Testis (tissue), 3 donors: Measurements from ENCODE around the gene CUBN. TPM values are rescaled to one million over a fixed set of nuclear protein-coding genes. Genes with fewer than 3 reads are reported as not detected.

Source experiments
- DNase-seq: peaks from one replicate; pipeline ENCODE4 v3.0.0-alpha.2; 2019
- H3K27ac ChIP-seq, 2 donors: fragments of 200-600 bp; sonication (generic); one replicate each; pipeline ENCODE4 v1.5.1; 2019
- H3K27me3 ChIP-seq: fragments of 200-600 bp; sonication (generic); one replicate; pipeline ENCODE4 v1.5.1; 2019
- H3K36me3 ChIP-seq: fragments of 200-600 bp; sonication (generic); one replicate; pipeline ENCODE4 v1.5.1; 2017; ENCODE audit warnings: low read depth; ENCODE audit errors: missing control alignments
- H3K4me1 ChIP-seq: fragments of 200-600 bp; sonication (generic); one replicate; pipeline ENCODE4 v1.5.1; 2019
- H3K4me3 ChIP-seq, 2 donors: fragments of 200-600 bp; sonication (generic); one replicate each; pipeline ENCODE4 v1.5.1; 2017 to 2019
- H3K9me3 ChIP-seq: fragments of 200-600 bp; sonication (generic); one replicate; pipeline ENCODE4 v1.5.1; 2017
- POLR2A ChIP-seq: fragments of 450-650 bp; IDR thresholded peaks from one replicate; pipeline ENCODE4 v1.6.1; 2017; ENCODE audit warnings: antibody characterized with exemption, mild to moderate bottlenecking, moderate library complexity
- WGBS, 2 donors: methylation state at CpG; one replicate each; pipeline ENCODE4 v1.1.5; 2018; 5-methylcytosine and 5-hydroxymethylcytosine counted together
- intact Hi-C: fragments of 100-400 bp; cut with DNase I; formaldehyde crosslinking; loops from one replicate; pipeline ENCODE4 v1.15.1; 2023; ENCODE audit warnings: low total_unique reads
- polyA plus RNA-seq: library from polyadenylated mRNA; stranded (reverse); fragments of 350-450 nt; fragmentation: Illumina TruSeq; extraction: RNeasy Lipid Tissue Mini Kit (QIAGEN cat#74804); gene quantifications from one replicate; pipeline ENCODE4 v1.2.3, GENCODE V29; 2014; ENCODE audit warnings: low read depth, low replicate concordance; ENCODE audit not compliant: insufficient read depth
- total RNA-seq, 2 donors: library from RNA; depleted of rRNA; stranded (reverse); fragments of >200 nt; gene quantifications; one replicate each; pipeline ENCODE4 v1.2.3, GENCODE V29; 2016
- TF ChIP-seq, protein P1 (sequence below), 3 experiments: fragments of 450-650 bp in 2 of 3; fragments of 200-600 bp in 1 of 3; sonication (generic) in 1 of 3; IDR thresholded peaks; one replicate each; pipeline ENCODE4 v1.5.1; 2016 to 2019; ENCODE audit warnings: antibody characterized with exemption in 3 of 3, mild to moderate bottlenecking in 2 of 3, moderate library complexity in 1 of 3

CUBN gene
- total and polyA plus RNA-seq, 3 donors from 2014 or later, result 11.0 to 39.3 (median 19.2) TPM

DNA sequence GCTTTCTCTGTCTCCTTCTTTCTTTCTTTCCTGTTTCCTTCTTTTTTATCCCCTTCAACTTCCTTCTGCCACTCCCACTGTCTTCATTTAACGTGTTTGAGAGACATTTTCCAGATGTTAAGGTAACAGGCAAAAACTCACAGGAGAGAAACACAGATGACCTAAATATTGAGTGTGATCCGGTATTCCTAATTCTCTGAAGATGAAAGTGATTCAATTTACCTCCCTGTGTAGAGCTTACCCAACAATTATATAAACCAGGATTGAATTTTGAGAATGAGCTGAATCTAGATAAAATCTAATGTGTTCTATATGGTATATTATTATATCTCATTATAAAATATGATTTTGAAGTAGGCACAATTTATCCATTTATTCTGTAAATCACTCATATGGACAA is 265.8 kb downstream of the CUBN start:
- 82 to 85% methylated on average over 2 of the region's 2 CpGs for WGBS, 2 donors
- H3K9me3 ChIP-seq, result no peaks in the 10 kb centered on the region
- TF ChIP-seq, protein P1, sequence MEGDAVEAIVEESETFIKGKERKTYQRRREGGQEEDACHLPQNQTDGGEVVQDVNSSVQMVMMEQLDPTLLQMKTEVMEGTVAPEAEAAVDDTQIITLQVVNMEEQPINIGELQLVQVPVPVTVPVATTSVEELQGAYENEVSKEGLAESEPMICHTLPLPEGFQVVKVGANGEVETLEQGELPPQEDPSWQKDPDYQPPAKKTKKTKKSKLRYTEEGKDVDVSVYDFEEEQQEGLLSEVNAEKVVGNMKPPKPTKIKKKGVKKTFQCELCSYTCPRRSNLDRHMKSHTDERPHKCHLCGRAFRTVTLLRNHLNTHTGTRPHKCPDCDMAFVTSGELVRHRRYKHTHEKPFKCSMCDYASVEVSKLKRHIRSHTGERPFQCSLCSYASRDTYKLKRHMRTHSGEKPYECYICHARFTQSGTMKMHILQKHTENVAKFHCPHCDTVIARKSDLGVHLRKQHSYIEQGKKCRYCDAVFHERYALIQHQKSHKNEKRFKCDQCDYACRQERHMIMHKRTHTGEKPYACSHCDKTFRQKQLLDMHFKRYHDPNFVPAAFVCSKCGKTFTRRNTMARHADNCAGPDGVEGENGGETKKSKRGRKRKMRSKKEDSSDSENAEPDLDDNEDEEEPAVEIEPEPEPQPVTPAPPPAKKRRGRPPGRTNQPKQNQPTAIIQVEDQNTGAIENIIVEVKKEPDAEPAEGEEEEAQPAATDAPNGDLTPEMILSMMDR (IDR thresholded peaks at IDR 0.05), result no peak
- TF ChIP-seq POLR2A, result no peak
- no peaks in the 10 kb centered on the region for H3K4me1 ChIP-seq
- no peak overlapping the region for H3K27ac ChIP-seq
- intact Hi-C loops, result no loop called here
- H3K27me3 ChIP-seq, result no peaks in the 10 kb centered on the region
- H3K36me3 ChIP-seq, result no peaks in the 10 kb centered on the region
- DNase-seq, result no peak
- H3K4me3 ChIP-seq, result no peak overlapping the region

DNA sequence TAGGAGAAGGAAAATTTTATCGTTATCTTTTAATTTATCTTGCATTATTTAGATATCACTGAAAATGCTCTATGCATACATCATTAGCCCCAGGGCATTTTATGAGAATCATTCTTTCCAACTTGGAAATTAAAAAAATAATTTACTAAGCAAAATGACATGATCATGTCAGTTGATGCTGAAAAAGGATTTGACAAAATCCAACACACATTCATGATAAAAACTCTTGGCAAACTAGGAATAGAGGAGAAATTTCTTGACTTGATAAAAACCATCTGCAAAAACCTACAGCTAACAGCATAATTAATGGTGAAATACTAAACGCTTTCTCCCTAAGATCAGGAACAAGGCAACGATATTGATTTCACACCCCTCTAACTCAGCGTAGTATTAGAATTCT is 272.2 kb downstream of the CUBN start:
- intact Hi-C loops, result no loop called here
- TF ChIP-seq POLR2A, result no peak
- TF ChIP-seq, protein P1 (IDR thresholded peaks at IDR 0.05), result no peak
- 84 to 93% methylated on average over 4 of the region's 4 CpGs for WGBS, 2 donors
- H3K4me3 ChIP-seq, result no peak overlapping the region
- DNase-seq, result no peak
- H3K9me3 ChIP-seq, result no peaks in the 10 kb centered on the region
- H3K27ac ChIP-seq, result no peak overlapping the region
- no peaks in the 10 kb centered on the region for H3K27me3 ChIP-seq
- H3K36me3 ChIP-seq, result no peaks in the 10 kb centered on the region
- no peaks in the 10 kb centered on the region for H3K4me1 ChIP-seq

DNA sequence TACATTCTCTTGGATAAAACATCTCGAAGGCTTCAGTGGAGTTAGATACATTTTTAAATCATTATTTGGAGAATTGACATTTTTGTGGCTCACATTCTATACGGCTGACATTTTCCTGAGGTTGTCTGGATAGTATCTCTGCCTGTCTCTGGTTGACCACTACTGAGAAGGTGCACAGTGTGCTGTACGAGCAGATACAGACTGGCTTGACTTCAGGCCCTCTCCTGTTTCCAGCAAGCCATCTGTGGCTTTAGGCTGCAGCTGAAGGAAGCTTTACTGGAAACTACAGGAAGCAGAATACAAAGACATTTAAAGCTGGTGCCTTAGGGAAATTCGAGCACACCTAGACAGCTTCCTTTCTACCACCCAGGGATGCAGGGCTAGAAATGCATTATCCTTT is 273.0 kb downstream of the CUBN start:
- intact Hi-C loops, result no loop called here

DNA sequence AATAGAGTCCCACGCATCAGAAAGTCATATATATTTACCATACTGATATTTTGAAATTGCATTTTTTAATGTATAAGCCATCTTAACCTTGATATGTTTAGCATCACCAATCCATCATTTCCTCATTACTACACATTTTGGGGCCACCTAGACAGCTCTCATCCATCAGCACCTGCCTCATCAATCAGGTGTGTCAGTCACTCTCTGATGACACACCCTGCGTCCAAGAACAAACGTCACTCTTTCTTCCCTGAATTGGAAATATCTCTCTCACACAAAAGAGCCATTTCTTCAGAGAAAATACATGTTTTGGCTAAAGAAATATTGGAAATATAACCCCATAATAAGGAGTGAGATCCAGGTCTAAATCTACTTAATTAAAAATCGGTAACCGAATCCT is 273.5 kb downstream of the CUBN start:
- H3K4me3 ChIP-seq, result no peak overlapping the region
- TF ChIP-seq POLR2A, result no peak
- TF ChIP-seq, protein P1 (IDR thresholded peaks at IDR 0.05), result no peak
- H3K36me3 ChIP-seq, result no peaks in the 10 kb centered on the region
- no peaks in the 10 kb centered on the region for H3K4me1 ChIP-seq
- H3K27ac ChIP-seq, result no peak overlapping the region
- no peak for DNase-seq
- 81 to 83% methylated on average over 5 of the region's 5 CpGs for WGBS, 2 donors
- H3K27me3 ChIP-seq, result no peaks in the 10 kb centered on the region
- no peaks in the 10 kb centered on the region for H3K9me3 ChIP-seq
- intact Hi-C loops, result no loop called here

More for the DNA sequence above, 273.0 kb downstream of the CUBN start:
- H3K27ac ChIP-seq, result no peak overlapping the region
- H3K27me3 ChIP-seq, result no peaks in the 10 kb centered on the region
- WGBS, 2 donors, result 40 to 41% methylated on average over 4 of the region's 4 CpGs
- H3K9me3 ChIP-seq, result no peaks in the 10 kb centered on the region
- H3K4me3 ChIP-seq, result no peak overlapping the region
- H3K36me3 ChIP-seq, result no peaks in the 10 kb centered on the region
- H3K4me1 ChIP-seq, result no peaks in the 10 kb centered on the region
- DNase-seq, result no peak
- TF ChIP-seq POLR2A, result no peak
- TF ChIP-seq, protein P1 (IDR thresholded peaks at IDR 0.05), result no peak

DNA sequence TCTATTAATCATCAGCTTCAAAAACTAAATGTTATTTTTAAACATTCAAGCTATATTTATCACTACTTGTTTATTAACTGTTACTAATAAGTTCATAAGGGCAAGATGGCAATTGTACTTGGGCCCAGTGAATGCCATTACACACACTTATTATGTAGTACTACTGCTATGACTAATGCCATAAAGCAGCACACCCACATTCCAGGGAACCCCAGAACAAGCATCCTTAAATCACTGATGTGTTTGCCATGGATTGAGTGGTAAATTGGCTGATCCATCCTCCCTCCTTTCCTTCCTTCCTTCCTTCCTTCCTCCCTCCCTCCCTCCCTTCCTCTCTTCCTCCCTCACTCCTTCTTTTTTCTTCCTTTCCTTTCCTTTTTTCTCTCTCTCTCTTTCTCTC is 275.0 kb downstream of the CUBN start:
- no peaks in the 10 kb centered on the region for H3K27me3 ChIP-seq
- intact Hi-C loops, result no loop called here
- H3K9me3 ChIP-seq, result no peaks in the 10 kb centered on the region
- H3K4me3 ChIP-seq, result no peak overlapping the region
- TF ChIP-seq, protein P1 (IDR thresholded peaks at IDR 0.05), result no peak
- TF ChIP-seq POLR2A, result no peak
- no peak for DNase-seq
- H3K27ac ChIP-seq, result no peak overlapping the region
- H3K4me1 ChIP-seq, result no peaks in the 10 kb centered on the region
- no peaks in the 10 kb centered on the region for H3K36me3 ChIP-seq
